ENCODE measurements around the gene UPP2.

- TF ChIP-seq CTCF (IDR thresholded peaks at IDR 0.05; ENCODE audit: poor library complexity) (no peak), EZH2 (IDR thresholded peaks at IDR 0.05; ENCODE audit: borderline replicate concordance) (no peak), EZH2phosphoT487 (IDR thresholded peaks at IDR 0.05; ENCODE audit: low read depth, severe bottlenecking, unreplicated experiment) (no peak)
Measured at GRCh38 chr2:158113741-158114295, 12.1 kb downstream of the UPP2 start.

Measured in hepatocyte (in vitro differentiated cells).